T-helper 17 cell (primary cell): ENCODE data around the gene PFKFB3. TPM values are rescaled to one million over a fixed set of nuclear protein-coding genes. Genes with fewer than 3 reads are reported as not detected.
A peak's percentile ranks its signal among the peaks of the same experiment; 100 is the strongest.
"Not testable (repeated sequence)": the region's sequence is repeated elsewhere in the genome, so short reads cannot be mapped to it uniquely, and the experiment has no call there.

Experiments used
- ATAC-seq: fragments of 150-1000 bp; cut with Tn5 transposase; 2 replicates; pipeline ENCODE4 v1.10.0; 2021; ENCODE audit warnings: mild to moderate bottlenecking, moderate library complexity
- DNase-seq, 3 donors: peaks; one replicate each; pipeline versions ENCODE4 v3.0.0 to v3.0.0-alpha.2; 2020 to 2021
- H3K9me3 ChIP-seq: one replicate; pipeline ENCODE4 v1.7.0; 2013; ENCODE audit warnings: low read length, mild to moderate bottlenecking; ENCODE audit not compliant: control insufficient read depth, poor library complexity, severe bottlenecking
- H3K27ac Mint-ChIP-seq: one replicate; pipeline ENCODE4 v1.8.0; 2022; ENCODE audit warnings: mild to moderate bottlenecking, moderate library complexity, mixed read lengths
- H3K27me3 Mint-ChIP-seq: one replicate; pipeline ENCODE4 v1.8.0; 2022; ENCODE audit warnings: mixed read lengths
- H3K36me3 Mint-ChIP-seq: one replicate; pipeline ENCODE4 v1.8.0; 2022; ENCODE audit warnings: low read depth, mixed read lengths
- H3K4me1 Mint-ChIP-seq: one replicate; pipeline ENCODE4 v1.8.0; 2022; ENCODE audit warnings: mild to moderate bottlenecking, mixed read lengths
- H3K4me3 Mint-ChIP-seq: one replicate; pipeline ENCODE4 v1.8.0; 2022; ENCODE audit warnings: mild to moderate bottlenecking, moderate library complexity, mixed read lengths
- total RNA-seq, 4 donors: library from RNA in 2 of 4; stranded (reverse) in 2 of 4; gene quantifications; one replicate each; pipeline ENCODE4 v1.2.3 and lab custom pipeline; 2022 to 2026

Gene PFKFB3
- total RNA-seq, result 100 to 1,000 TPM in 1 of 2 donors, 10 to 100 TPM in 1; 93.3 to 146 TPM
- total RNA-seq (lab: John Stamatoyannopoulos, UW), result 155 to 198 reads per million in 2 donors

GRCh38 chr10:6202684-6203330, at the start of gene PFKFB3:
TSS of gene PFKFB3 (plus strand) at chr10:6202932. CDS start at chr10:6203261, 329 bp downstream.
- Mint-ChIP-seq H3K27me3 (no peaks in the 10 kb centered on the region), H3K4me3 (peak within 1 kb of the TSS; percentile 99), H3K4me1 (peaks cover 30% of the 10 kb centered on the region), H3K27ac (peak within 1 kb of the TSS; percentile 72), H3K36me3 (peaks cover 5% of the 10 kb centered on the region)
- ATAC-seq, result peak; percentile 66
- H3K9me3 ChIP-seq, result no peaks in the 10 kb centered on the region
- peak; percentile 86 to 92 (median 89) for DNase-seq

GRCh38 chr10:6153845-6154244, 48.9 kb upstream of the PFKFB3 start:
- ATAC-seq (no peak), DNase-seq (no peak)
- H3K4me1 Mint-ChIP-seq, result peaks cover 49% of the 10 kb centered on the region
- peak overlapping the region; percentile 92 for H3K27ac Mint-ChIP-seq
- H3K9me3 ChIP-seq, result no peaks in the 10 kb centered on the region
- no peak overlapping the region for H3K4me3 Mint-ChIP-seq
- peaks cover 2% of the 10 kb centered on the region for H3K36me3 Mint-ChIP-seq
- no peaks in the 10 kb centered on the region for H3K27me3 Mint-ChIP-seq

- peaks cover 2% of the 10 kb centered on the region for H3K36me3 Mint-ChIP-seq
Observed at GRCh38 chr10:6154566-6154965, 48.2 kb upstream of the PFKFB3 start.

GRCh38 chr10:6158276-6158675, 44.5 kb upstream of the PFKFB3 start:
- H3K27me3 Mint-ChIP-seq, result no peaks in the 10 kb centered on the region

More at GRCh38 chr10:6154566-6154965, 48.2 kb upstream of the PFKFB3 start:
- no peak overlapping the region for H3K4me3 Mint-ChIP-seq
- H3K27me3 Mint-ChIP-seq, result no peaks in the 10 kb centered on the region
- peaks cover 47% of the 10 kb centered on the region for H3K4me1 Mint-ChIP-seq
- H3K9me3 ChIP-seq, result no peaks in the 10 kb centered on the region
- ATAC-seq, result no peak
- no peak for DNase-seq
- peak overlapping the region; percentile 73 for H3K27ac Mint-ChIP-seq

GRCh38 chr10:6161921-6162320, 40.8 kb upstream of the PFKFB3 start:
- DNase-seq, result no peak
- Mint-ChIP-seq H3K4me1 (peaks cover 48% of the 10 kb centered on the region), H3K4me3 (no peak overlapping the region), H3K36me3 (no peaks in the 10 kb centered on the region), H3K27me3 (no peaks in the 10 kb centered on the region), H3K27ac (peak overlapping the region; percentile 96)
- ATAC-seq, result no peak
- H3K9me3 ChIP-seq, result no peaks in the 10 kb centered on the region

More at GRCh38 chr10:6158276-6158675, 44.5 kb upstream of the PFKFB3 start:
- no peak overlapping the region for H3K4me3 Mint-ChIP-seq
- H3K27ac Mint-ChIP-seq, result peak overlapping the region; percentile 74
- H3K4me1 Mint-ChIP-seq, result peaks cover 38% of the 10 kb centered on the region
- ATAC-seq (no peak), DNase-seq (no peak)
- H3K36me3 Mint-ChIP-seq, result peaks cover under 1% of the 10 kb centered on the region
- H3K9me3 ChIP-seq, result no peaks in the 10 kb centered on the region

GRCh38 chr10:6162589-6163356, 40.0 kb upstream of the PFKFB3 start:
- H3K9me3 ChIP-seq, result no peaks in the 10 kb centered on the region
- H3K27me3 Mint-ChIP-seq, result no peaks in the 10 kb centered on the region
- peak overlapping the region; percentile 96 for H3K27ac Mint-ChIP-seq
- H3K36me3 Mint-ChIP-seq, result no peaks in the 10 kb centered on the region
- DNase-seq (no peak), ATAC-seq (no peak)
- H3K4me3 Mint-ChIP-seq, result peak overlapping the region; percentile 65
- H3K4me1 Mint-ChIP-seq, result peaks cover 56% of the 10 kb centered on the region

- H3K4me1 Mint-ChIP-seq, result peaks cover 57% of the 10 kb centered on the region
- H3K27me3 Mint-ChIP-seq, result no peaks in the 10 kb centered on the region
- no peaks in the 10 kb centered on the region for H3K36me3 Mint-ChIP-seq
- DNase-seq (peak; percentile 86 to 97 (median 89)), ATAC-seq (peak; percentile 94)
- no peaks in the 10 kb centered on the region for H3K9me3 ChIP-seq
- H3K27ac Mint-ChIP-seq, result peak overlapping the region; percentile 96
- H3K4me3 Mint-ChIP-seq, result peak overlapping the region; percentile 93
Observed at GRCh38 chr10:6163364-6164270, 39.1 kb upstream of the PFKFB3 start.

GRCh38 chr10:6164271-6165095, 38.2 kb upstream of the PFKFB3 start:
- DNase-seq, result no peak
- ATAC-seq, result peak; percentile 3
- Mint-ChIP-seq H3K4me3 (peak overlapping the region; percentile 93), H3K36me3 (no peaks in the 10 kb centered on the region), H3K27ac (peak overlapping the region; percentile 96), H3K4me1 (peaks cover 61% of the 10 kb centered on the region), H3K27me3 (no peaks in the 10 kb centered on the region)
- H3K9me3 ChIP-seq, result no peaks in the 10 kb centered on the region

- no peaks in the 10 kb centered on the region for H3K36me3 Mint-ChIP-seq
- no peak for ATAC-seq
- no peaks in the 10 kb centered on the region for H3K9me3 ChIP-seq
- no peaks in the 10 kb centered on the region for H3K27me3 Mint-ChIP-seq
- DNase-seq, result no peak
- peak overlapping the region; percentile 93 for H3K4me3 Mint-ChIP-seq
- H3K4me1 Mint-ChIP-seq, result peaks cover 64% of the 10 kb centered on the region
- peak overlapping the region; percentile 96 for H3K27ac Mint-ChIP-seq
Observed at GRCh38 chr10:6165221-6165725, 37.5 kb upstream of the PFKFB3 start.

- H3K27me3 Mint-ChIP-seq, H3K36me3 Mint-ChIP-seq, H3K9me3 ChIP-seq, DNase-seq, ATAC-seq: not testable (repeated sequence)
- peak overlapping the region; percentile 36 for H3K4me3 Mint-ChIP-seq
- peaks cover 69% of the 10 kb centered on the region for H3K4me1 Mint-ChIP-seq
- peak overlapping the region; percentile 96 for H3K27ac Mint-ChIP-seq
Observed at GRCh38 chr10:6165933-6166332, 36.8 kb upstream of the PFKFB3 start.

- H3K36me3 Mint-ChIP-seq, result no peaks in the 10 kb centered on the region
- no peak for DNase-seq
- no peak overlapping the region for H3K4me3 Mint-ChIP-seq
- no peaks in the 10 kb centered on the region for H3K27me3 Mint-ChIP-seq
- no peak for ATAC-seq
- peak overlapping the region; percentile 96 for H3K27ac Mint-ChIP-seq
- H3K9me3 ChIP-seq, result no peaks in the 10 kb centered on the region
- H3K4me1 Mint-ChIP-seq, result peaks cover 70% of the 10 kb centered on the region
Observed at GRCh38 chr10:6167456-6167855, 35.3 kb upstream of the PFKFB3 start.

GRCh38 chr10:6168084-6168483, 34.6 kb upstream of the PFKFB3 start:
- Mint-ChIP-seq H3K36me3 (no peaks in the 10 kb centered on the region), H3K27me3 (no peaks in the 10 kb centered on the region), H3K4me3 (no peak overlapping the region), H3K4me1 (peaks cover 70% of the 10 kb centered on the region), H3K27ac (peak overlapping the region; percentile 96)
- H3K9me3 ChIP-seq, result no peaks in the 10 kb centered on the region
- no peak for ATAC-seq
- DNase-seq, result no peak
